DND-41 (cell line): Measurements from ENCODE around the gene SORT1.
A peak's percentile ranks its signal among the peaks of the same experiment; 100 is the strongest.

Experiments used
- ATAC-seq: fragments of 200-7000 bp; cut with Tn5 transposase; 3 replicates; pipeline ENCODE4 v1.9.1; 2021; ENCODE audit warnings: low read depth; ENCODE audit not compliant: insufficient read depth
- DNase-seq: peaks from one replicate; pipeline ENCODE4 v3.0.0-alpha.2; 2020
- H2AFZ ChIP-seq: 2 replicates; pipeline ENCODE4 v1.6.0; 2012; ENCODE audit warnings: low read depth, low read length
- H3K27ac ChIP-seq: 2 replicates; pipeline ENCODE4 v1.5.1; 2012; ENCODE audit warnings: low read length, inconsistent platforms
- H3K27me3 ChIP-seq: fragments of 200-600 bp; sonication (generic); 2 replicates; pipeline ENCODE4 v1.6.0; 2012; ENCODE audit warnings: low read length, mild to moderate bottlenecking, inconsistent platforms; ENCODE audit not compliant: insufficient read depth, poor library complexity
- H3K36me3 ChIP-seq: 2 replicates; pipeline ENCODE4 v1.5.1; 2012; ENCODE audit warnings: low read length, inconsistent platforms; ENCODE audit not compliant: insufficient read depth
- H3K4me1 ChIP-seq: 2 replicates; pipeline ENCODE4 v1.5.1; 2012; ENCODE audit warnings: mild to moderate bottlenecking, low read length; ENCODE audit not compliant: insufficient read depth
- H3K4me2 ChIP-seq: 2 replicates; pipeline ENCODE4 v1.6.0; 2012; ENCODE audit warnings: mild to moderate bottlenecking, moderate library complexity, low read length, inconsistent platforms; ENCODE audit not compliant: insufficient read depth
- H3K4me3 ChIP-seq, 2 experiments: fragments of 200-600 bp in 1 of 2; shearing (Covaris generic) in 1 of 2; 2 replicates each; pipeline ENCODE4 v1.5.1; 2012 to 2016; ENCODE audit warnings: inconsistent platforms in 2 of 2, low read length in 2 of 2, mild to moderate bottlenecking in 2 of 2, low read depth in 1 of 2, moderate library complexity in 1 of 2
- H3K79me2 ChIP-seq: 2 replicates; pipeline ENCODE4 v1.6.0; 2012; ENCODE audit warnings: low read length, inconsistent platforms; ENCODE audit not compliant: insufficient read depth
- H3K9ac ChIP-seq: 2 replicates; pipeline ENCODE4 v1.6.0; 2012; ENCODE audit warnings: low read depth, mild to moderate bottlenecking, inconsistent platforms, low read length, moderate library complexity
- H3K9me3 ChIP-seq: 2 replicates; pipeline ENCODE4 v1.5.1; 2012; ENCODE audit warnings: low read length, moderate library complexity, mild to moderate bottlenecking, inconsistent platforms; ENCODE audit not compliant: insufficient read depth, severe bottlenecking
- H4K20me1 ChIP-seq: 2 replicates; pipeline ENCODE4 v1.6.0; 2012; ENCODE audit warnings: low read length; ENCODE audit not compliant: insufficient read depth
- EZH2 ChIP-seq: IDR thresholded peaks from 3 replicates; pipeline ENCODE4 v1.6.1; 2012; ENCODE audit warnings: borderline replicate concordance, low read depth, mild to moderate bottlenecking, moderate library complexity, low read length, inconsistent platforms; ENCODE audit not compliant: severe bottlenecking
- TF ChIP-seq, protein P1 (sequence below): IDR thresholded peaks from 2 replicates; pipeline ENCODE4 v1.5.1; 2012; ENCODE audit warnings: borderline replicate concordance, low read length, moderate library complexity, mild to moderate bottlenecking; ENCODE audit not compliant: poor library complexity, severe bottlenecking; ENCODE audit errors: extremely low read depth

The SORT1 gene

DNA sequence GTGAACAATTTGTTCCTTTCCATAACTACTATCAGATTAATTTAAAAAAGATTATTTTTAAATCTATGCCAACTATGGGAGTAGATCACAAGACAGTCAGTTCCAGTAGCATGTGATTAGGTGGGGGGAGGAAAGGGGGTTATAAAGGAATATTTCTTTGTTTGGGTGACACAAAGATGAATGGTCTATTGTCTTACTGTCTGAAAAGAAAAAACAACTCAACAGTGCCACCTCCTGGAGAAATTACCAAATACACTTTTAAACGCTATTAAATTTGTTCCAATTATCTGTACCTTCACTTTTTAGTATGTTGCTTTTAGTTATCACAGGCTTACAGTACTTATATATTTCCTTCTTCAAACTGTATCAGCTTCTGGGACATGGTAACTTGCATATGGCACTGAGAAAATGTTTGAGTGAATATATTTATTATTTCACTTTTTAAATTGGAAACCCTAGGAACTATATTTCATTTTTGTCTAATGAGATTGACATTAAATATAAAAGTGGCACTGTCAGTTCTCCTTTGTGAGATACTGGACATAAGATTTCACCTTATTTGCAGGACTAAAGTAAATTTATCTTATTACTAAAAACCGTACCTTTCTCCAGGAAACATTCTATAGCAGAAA is 1.7 kb upstream of the SORT1 start:
- DNase-seq = no peak
- peak overlapping the region; percentile 69; the same call in 1 of the 2 replicates for H3K4me2 ChIP-seq
- H3K4me3 ChIP-seq = no peak overlapping the region
- H4K20me1 ChIP-seq = no peaks in the 10 kb centered on the region; the same call in 1 of the 2 replicates
- peak overlapping the region; percentile 71; the same call in 1 of the 2 replicates for H3K27ac ChIP-seq
- ATAC-seq = peak; percentile 12; the same call in 1 of the 3 replicates
- H2AFZ ChIP-seq = no peak overlapping the region
- H3K79me2 ChIP-seq = peaks cover 29% of the 10 kb centered on the region
- H3K4me1 ChIP-seq = peaks cover 43% of the 10 kb centered on the region
- H3K27me3 ChIP-seq = no peaks in the 10 kb centered on the region
- peaks cover 34% of the 10 kb centered on the region for H3K36me3 ChIP-seq
- H3K9me3 ChIP-seq = no peaks in the 10 kb centered on the region
- no peak overlapping the region for H3K9ac ChIP-seq
- no peak for TF ChIP-seq EZH2
- TF ChIP-seq, protein P1, sequence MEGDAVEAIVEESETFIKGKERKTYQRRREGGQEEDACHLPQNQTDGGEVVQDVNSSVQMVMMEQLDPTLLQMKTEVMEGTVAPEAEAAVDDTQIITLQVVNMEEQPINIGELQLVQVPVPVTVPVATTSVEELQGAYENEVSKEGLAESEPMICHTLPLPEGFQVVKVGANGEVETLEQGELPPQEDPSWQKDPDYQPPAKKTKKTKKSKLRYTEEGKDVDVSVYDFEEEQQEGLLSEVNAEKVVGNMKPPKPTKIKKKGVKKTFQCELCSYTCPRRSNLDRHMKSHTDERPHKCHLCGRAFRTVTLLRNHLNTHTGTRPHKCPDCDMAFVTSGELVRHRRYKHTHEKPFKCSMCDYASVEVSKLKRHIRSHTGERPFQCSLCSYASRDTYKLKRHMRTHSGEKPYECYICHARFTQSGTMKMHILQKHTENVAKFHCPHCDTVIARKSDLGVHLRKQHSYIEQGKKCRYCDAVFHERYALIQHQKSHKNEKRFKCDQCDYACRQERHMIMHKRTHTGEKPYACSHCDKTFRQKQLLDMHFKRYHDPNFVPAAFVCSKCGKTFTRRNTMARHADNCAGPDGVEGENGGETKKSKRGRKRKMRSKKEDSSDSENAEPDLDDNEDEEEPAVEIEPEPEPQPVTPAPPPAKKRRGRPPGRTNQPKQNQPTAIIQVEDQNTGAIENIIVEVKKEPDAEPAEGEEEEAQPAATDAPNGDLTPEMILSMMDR = peak; percentile 76

DNA sequence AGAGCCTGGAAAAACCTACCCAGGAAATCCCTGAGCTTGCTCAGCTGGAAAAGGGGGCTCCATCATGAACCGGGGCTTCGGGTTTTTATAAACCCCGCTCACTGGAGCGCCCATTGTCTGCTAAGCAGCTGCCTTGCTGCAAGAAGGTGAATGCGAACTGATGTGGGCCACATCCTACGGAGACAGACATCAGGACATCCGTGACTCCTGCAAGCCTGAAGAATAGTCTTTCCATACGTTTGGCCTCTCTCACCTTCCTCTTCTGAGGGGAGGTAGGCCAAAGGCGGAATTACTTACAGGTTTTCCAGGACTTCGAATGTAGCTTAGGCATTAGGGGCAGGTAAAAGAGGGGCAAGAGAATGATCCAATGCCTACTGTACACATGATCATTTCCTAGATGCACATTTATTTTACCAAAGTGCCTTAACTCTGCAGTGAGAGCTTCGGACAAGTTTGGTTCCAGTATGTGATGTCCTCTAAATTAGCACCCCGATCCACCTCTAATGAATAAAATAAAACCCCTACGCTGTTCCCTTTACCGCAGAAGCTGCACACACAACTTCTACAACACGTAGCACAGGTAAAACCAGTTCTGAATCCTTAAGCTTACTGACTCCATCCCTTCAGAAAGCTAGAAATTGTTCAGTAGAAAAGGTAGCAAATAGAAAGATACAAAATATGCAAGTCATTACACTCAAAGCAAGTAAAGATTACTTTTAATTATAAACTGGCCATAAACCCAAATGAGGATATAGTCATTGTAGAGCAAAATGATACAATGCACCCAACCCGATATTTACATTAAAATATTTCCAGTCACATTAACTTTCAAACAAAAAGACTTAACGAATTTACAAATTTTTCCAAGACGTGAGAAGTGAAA is 866 bp upstream of the SORT1 start:
- Histone ChIP-seq H3K4me3 (peak overlapping the region; percentile 39 to 65; a peak in 3 of 4 replicates), H3K36me3 (peaks cover 27% of the 10 kb centered on the region), H2AFZ (peak overlapping the region; percentile 68), H3K79me2 (peaks cover 36% of the 10 kb centered on the region), H3K9me3 (no peaks in the 10 kb centered on the region), H4K20me1 (no peaks in the 10 kb centered on the region; the same call in 1 of the 2 replicates), H3K27ac (peak overlapping the region; percentile 71), H3K9ac (peak overlapping the region; percentile 64), H3K4me1 (peaks cover 44% of the 10 kb centered on the region), H3K4me2 (peak overlapping the region; percentile 69), H3K27me3 (no peaks in the 10 kb centered on the region)
- no peak for DNase-seq
- TF ChIP-seq EZH2 = no peak
- TF ChIP-seq, protein P1 = no peak
- ATAC-seq = 0 out of 3 replicates have a peak, but pooled peaks have one; percentile 1

- H3K27me3 ChIP-seq = no peaks in the 10 kb centered on the region
- peaks cover 51% of the 10 kb centered on the region for H3K4me1 ChIP-seq
- peak overlapping the region; percentile 47; the same call in 1 of the 2 replicates for H3K27ac ChIP-seq
- ATAC-seq (no peak), DNase-seq (no peak)
- H3K4me3 ChIP-seq = peak overlapping the region; percentile 33 to 65; a peak in 3 of 4 replicates
- H4K20me1 ChIP-seq = peaks cover 6% of the 10 kb centered on the region; the same call in 1 of the 2 replicates
- TF ChIP-seq, protein P1 = no peak
- TF ChIP-seq EZH2 = no peak
- H2AFZ ChIP-seq = peak overlapping the region; percentile 82
- H3K4me2 ChIP-seq = peak overlapping the region; percentile 69
- peak overlapping the region; percentile 64 for H3K9ac ChIP-seq
- peaks cover 18% of the 10 kb centered on the region for H3K36me3 ChIP-seq
- H3K9me3 ChIP-seq = no peaks in the 10 kb centered on the region
- peaks cover 52% of the 10 kb centered on the region for H3K79me2 ChIP-seq
Observed at GRCh38 chr1:109396871-109397580, 692 bp downstream of the SORT1 start.
